RWPE2 (cell line): ENCODE measurements around the gene TBX20.

Source experiments
- ATAC-seq: fragments of 200-7000 bp; cut with Tn5 transposase; 3 replicates; pipeline ENCODE4 v1.9.1; 2021; ENCODE audit warnings: low read depth
- DNase-seq: peaks from one replicate; pipeline ENCODE4 v3.0.0-alpha.2; 2020; ENCODE audit warnings: low spot score
- H3K27ac ChIP-seq: fragments of 450-650 bp; 2 replicates; pipeline ENCODE4 v1.5.1; 2017; ENCODE audit warnings: mild to moderate bottlenecking; ENCODE audit not compliant: poor library complexity, severe bottlenecking
- H3K27me3 ChIP-seq: fragments of 250-450 bp; sonication (Bioruptor Pico); 2 replicates; pipeline ENCODE4 v1.5.1; 2021; ENCODE audit warnings: mild to moderate bottlenecking, moderate library complexity; ENCODE audit not compliant: insufficient read depth, poor library complexity, severe bottlenecking
- H3K36me3 ChIP-seq: fragments of 250-450 bp; sonication (Bioruptor Pico); 2 replicates; pipeline ENCODE4 v1.5.1; 2020; ENCODE audit warnings: low read depth, mild to moderate bottlenecking, moderate library complexity
- H3K4me1 ChIP-seq: fragments of 250-450 bp; sonication (Bioruptor Pico); 2 replicates; pipeline ENCODE4 v1.5.1; 2021; ENCODE audit warnings: mild to moderate bottlenecking, moderate library complexity; ENCODE audit not compliant: insufficient read depth, poor library complexity, severe bottlenecking
- H3K4me3 ChIP-seq: fragments of 250-450 bp; sonication (Bioruptor Pico); 2 replicates; pipeline ENCODE4 v1.5.1; 2021; ENCODE audit warnings: mild to moderate bottlenecking, moderate library complexity; ENCODE audit not compliant: severe bottlenecking
- H3K9me3 ChIP-seq: fragments of 250-450 bp; sonication (Bioruptor Pico); 2 replicates; pipeline ENCODE4 v1.5.1; 2021; ENCODE audit warnings: mild to moderate bottlenecking, moderate library complexity; ENCODE audit not compliant: severe bottlenecking
- CTCF ChIP-seq: fragments of 450-650 bp; IDR thresholded peaks from one replicate; pipeline ENCODE4 v1.5.1; 2017; ENCODE audit warnings: mild to moderate bottlenecking, moderate library complexity; ENCODE audit not compliant: poor library complexity, severe bottlenecking

The TBX20 gene

GRCh38 chr7:35253710-35254495, at the start of gene TBX20:
Gene TBX20, minus strand, starts transcription at chr7:35254100. Its CDS starts 480 bp downstream, at chr7:35253620.
- peaks cover 99% of the 10 kb centered on the region for H3K27me3 ChIP-seq
- TF ChIP-seq CTCF: no peak
- no peaks in the 10 kb centered on the region for H3K36me3 ChIP-seq
- DNase-seq (no peak), ATAC-seq (peak; percentile 52)
- no peaks in the 10 kb centered on the region for H3K9me3 ChIP-seq
- no peaks in the 10 kb centered on the region for H3K4me1 ChIP-seq
- H3K4me3 ChIP-seq: peak within 1 kb of the TSS; percentile 4
- no peak within 1 kb of the TSS for H3K27ac ChIP-seq

- H3K9me3 ChIP-seq: no peaks in the 10 kb centered on the region
- DNase-seq (no peak), ATAC-seq (no peak)
- H3K27me3 ChIP-seq: peaks cover 8% of the 10 kb centered on the region
- no peaks in the 10 kb centered on the region for H3K4me1 ChIP-seq
- no peaks in the 10 kb centered on the region for H3K36me3 ChIP-seq
- H3K4me3 ChIP-seq: no peak overlapping the region
- H3K27ac ChIP-seq: no peak overlapping the region
- TF ChIP-seq CTCF: no peak
Measured at GRCh38 chr7:35289376-35289775, 35.5 kb upstream of the TBX20 start.

- no peak for TF ChIP-seq CTCF
- Histone ChIP-seq H3K36me3 (no peaks in the 10 kb centered on the region), H3K4me1 (no peaks in the 10 kb centered on the region), H3K27ac (no peak overlapping the region), H3K4me3 (no peak overlapping the region), H3K27me3 (peaks cover 8% of the 10 kb centered on the region), H3K9me3 (no peaks in the 10 kb centered on the region)
- ATAC-seq (no peak), DNase-seq (no peak)
Measured at GRCh38 chr7:35286986-35287385, 33.1 kb upstream of the TBX20 start.

- ATAC-seq (peak; percentile 44; the same call in 1 of the 3 replicates), DNase-seq (no peak)
- no peak overlapping the region for H3K27ac ChIP-seq
- peaks cover 8% of the 10 kb centered on the region for H3K27me3 ChIP-seq
- no peaks in the 10 kb centered on the region for H3K36me3 ChIP-seq
- TF ChIP-seq CTCF: no peak
- no peaks in the 10 kb centered on the region for H3K4me1 ChIP-seq
- no peaks in the 10 kb centered on the region for H3K9me3 ChIP-seq
- H3K4me3 ChIP-seq: no peak overlapping the region
Measured at GRCh38 chr7:35286422-35286821, 32.5 kb upstream of the TBX20 start.

GRCh38 chr7:35285799-35286198, 31.9 kb upstream of the TBX20 start:
- DNase-seq (no peak), ATAC-seq (no peak)
- Histone ChIP-seq H3K27me3 (peaks cover 8% of the 10 kb centered on the region), H3K4me3 (no peak overlapping the region), H3K27ac (no peak overlapping the region), H3K36me3 (no peaks in the 10 kb centered on the region), H3K4me1 (no peaks in the 10 kb centered on the region), H3K9me3 (no peaks in the 10 kb centered on the region)
- TF ChIP-seq CTCF: no peak
